Brain pericyte (primary cell): ENCODE measurements around the gene JMY.

Experiments used
- DNase-seq: peaks from one replicate; pipeline ENCODE4 v3.0.0-alpha.2; 2012; ENCODE audit warnings: low read depth, low spot score

The JMY gene

GRCh38 chr5:79295029-79295428 is 59.1 kb downstream of the JMY start:
- no peak for DNase-seq

- DNase-seq = no peak
Observed at GRCh38 chr5:79297661-79298060, 61.7 kb downstream of the JMY start.

- DNase-seq = no peak
Observed at GRCh38 chr5:79301046-79301712, 65.2 kb downstream of the JMY start.

- no peak for DNase-seq
Observed at GRCh38 chr5:79302454-79302853, 66.5 kb downstream of the JMY start.

- no peak for DNase-seq
Observed at GRCh38 chr5:79305706-79306105, 69.8 kb downstream of the JMY start.

GRCh38 chr5:79318935-79319614 is 83.1 kb downstream of the JMY start:
- DNase-seq = peak; percentile 8

GRCh38 chr5:79329453-79329852 is 93.5 kb downstream of the JMY start:
- no peak for DNase-seq

GRCh38 chr5:79330071-79330470 is 94.1 kb downstream of the JMY start:
- DNase-seq = no peak

GRCh38 chr5:79333852-79334557 is 98.1 kb downstream of the JMY start:
- DNase-seq = no peak

GRCh38 chr5:79346420-79346824 is 110.5 kb downstream of the JMY start:
- DNase-seq = peak; percentile 3

- DNase-seq = no peak
Observed at GRCh38 chr5:79349047-79349446, 113.1 kb downstream of the JMY start.

GRCh38 chr5:79349881-79350280 is 114.0 kb downstream of the JMY start:
- DNase-seq = no peak

GRCh38 chr5:79357398-79357797 is 121.5 kb downstream of the JMY start:
- no peak for DNase-seq
